Liver (tissue), 9 donors: ENCODE results near the gene BCL3. TPM values are rescaled to one million over a fixed set of nuclear protein-coding genes. Genes with fewer than 3 reads are reported as not detected.

ENCODE experiments used
- DNase-seq: peaks from one replicate; pipeline ENCODE4 v3.0.0-alpha.2; 2017; ENCODE audit warnings: low spot score
- H3K27ac ChIP-seq, 2 donors: one replicate each; pipeline ENCODE4 v1.7.0; 2013; ENCODE audit warnings: inconsistent platforms in 2 of 2, low read length in 2 of 2, control low read depth in 1 of 2, low read depth in 1 of 2, mild to moderate bottlenecking in 1 of 2
- H3K27me3 ChIP-seq, 4 donors: one replicate each; pipeline versions ENCODE4 v1.6.1 to v1.7.0; 2013; ENCODE audit warnings: low read length in 3 of 4, inconsistent platforms in 1 of 4, mild to moderate bottlenecking in 1 of 4, moderate library complexity in 1 of 4; ENCODE audit not compliant: control insufficient read depth in 4 of 4, insufficient read depth in 4 of 4
- H3K36me3 ChIP-seq, 4 donors: one replicate each; pipeline versions ENCODE4 v1.6.1 to v1.7.0; 2013; ENCODE audit warnings: low read length in 3 of 4, mild to moderate bottlenecking in 3 of 4, low read depth in 1 of 4, moderate library complexity in 1 of 4; ENCODE audit not compliant: control insufficient read depth in 4 of 4, insufficient read depth in 3 of 4
- H3K4me1 ChIP-seq, 4 donors: one replicate each; pipeline versions ENCODE4 v1.6.1 to v1.7.0; 2013; ENCODE audit warnings: low read length in 3 of 4, mild to moderate bottlenecking in 3 of 4, moderate library complexity in 1 of 4; ENCODE audit not compliant: control insufficient read depth in 4 of 4, insufficient read depth in 4 of 4
- H3K4me3 ChIP-seq, 3 donors: one replicate each; pipeline versions ENCODE4 v1.6.1 to v1.7.0; 2013; ENCODE audit warnings: low read length in 3 of 3, control low read depth in 1 of 3, low read depth in 1 of 3, mild to moderate bottlenecking in 1 of 3
- H3K9ac ChIP-seq, 2 donors: one replicate each; pipeline ENCODE4 v1.7.0; 2013; ENCODE audit warnings: low read length in 2 of 2, mild to moderate bottlenecking in 2 of 2, moderate library complexity in 2 of 2, control low read depth in 1 of 2, low read depth in 1 of 2
- H3K9me3 ChIP-seq, 4 donors: one replicate each; pipeline versions ENCODE4 v1.6.1 to v1.7.0; 2013; ENCODE audit warnings: low read length in 3 of 4; ENCODE audit not compliant: control insufficient read depth in 4 of 4
- FOXA1 ChIP-seq: IDR thresholded peaks from 2 replicates; pipeline ENCODE4 v1.6.1; 2016; ENCODE audit warnings: antibody characterized with exemption
- FOXA2 ChIP-seq: IDR thresholded peaks from 2 replicates; pipeline ENCODE4 v1.6.1; 2016; ENCODE audit warnings: antibody characterized with exemption
- GABPA ChIP-seq, 2 donors: IDR thresholded peaks in 1 of 2; conservative IDR thresholded peaks in 1 of 2; 2 replicates each; pipeline ENCODE4 v1.6.1; 2016; ENCODE audit warnings: antibody characterized with exemption in 2 of 2, mild to moderate bottlenecking in 1 of 2, moderate library complexity in 1 of 2
- HNF4A ChIP-seq, 2 donors: conservative IDR thresholded peaks; 2 replicates each; pipeline ENCODE4 v1.6.1; 2016; ENCODE audit warnings: antibody characterized with exemption in 2 of 2, mild to moderate bottlenecking in 2 of 2
- HNF4G ChIP-seq: IDR thresholded peaks from 2 replicates; pipeline ENCODE4 v1.6.1; 2016; ENCODE audit warnings: antibody characterized with exemption
- JUND ChIP-seq, 2 donors: IDR thresholded peaks; 2 replicates each; pipeline ENCODE4 v1.6.1; 2016; ENCODE audit warnings: antibody characterized with exemption in 2 of 2
- NR2F2 ChIP-seq: IDR thresholded peaks from 2 replicates; pipeline ENCODE4 v1.6.1; 2016; ENCODE audit warnings: antibody characterized with exemption
- RXRA ChIP-seq, 2 donors: IDR thresholded peaks; 2 replicates each; pipeline ENCODE4 v1.6.1; 2017 to 2018; ENCODE audit warnings: antibody characterized with exemption in 2 of 2, mild to moderate bottlenecking in 1 of 2
- SP1 ChIP-seq: IDR thresholded peaks from 2 replicates; pipeline ENCODE4 v1.6.1; 2018; ENCODE audit warnings: antibody characterized with exemption, mild to moderate bottlenecking
- TAF1 ChIP-seq: conservative IDR thresholded peaks from 2 replicates; pipeline ENCODE4 v1.6.1; 2016; ENCODE audit warnings: antibody characterized with exemption, mild to moderate bottlenecking
- YY1 ChIP-seq: IDR thresholded peaks from 2 replicates; pipeline ENCODE4 v1.6.1; 2016; ENCODE audit warnings: antibody characterized with exemption, mild to moderate bottlenecking
- WGBS: extraction: QIAGEN DNeasy Blood & Tissue Kit; methylation state at CpG from one replicate; pipeline ENCODE4 v1.1.7; 2013; 5-methylcytosine and 5-hydroxymethylcytosine counted together
- polyA plus RNA-seq, 2 donors: library from polyadenylated mRNA; stranded (reverse) in 1 of 2; unstranded in 1 of 2; fragments of 200-250 nt in 1 of 2; fragments of >200 nt in 1 of 2; fragmentation: Nextera tagmentation in 1 of 2; extraction: Ambion mirVana in 1 of 2; gene quantifications; one replicate each; pipeline versions ENCODE4 v1.2.1 to v1.2.3, GENCODE V29; 2013 to 2015
- total RNA-seq, 2 donors: library from RNA; depleted of rRNA; stranded (reverse); fragments of >200 nt; gene quantifications; one replicate each; pipeline ENCODE4 v1.2.3, GENCODE V29; 2014
- TF ChIP-seq, protein P1 (sequence below): IDR thresholded peaks from 2 replicates; pipeline ENCODE4 v1.6.1; 2016; ENCODE audit warnings: antibody characterized with exemption
- TF ChIP-seq, protein P2 (sequence below): IDR thresholded peaks from 2 replicates; pipeline ENCODE4 v1.6.1; 2016; ENCODE audit warnings: antibody characterized with exemption
- TF ChIP-seq, protein P3 (sequence below): IDR thresholded peaks from 2 replicates; pipeline ENCODE4 v1.6.1; 2016; ENCODE audit warnings: antibody characterized with exemption
- donor health status: healthy.
- donor health status: healthy.
- donor health status: healthy.
- donor health status: healthy.
- donor health status: healthy.

Gene BCL3
- total and polyA plus RNA-seq, 4 donors = 4.5 to 63.6 (median 19.7) TPM

DNA sequence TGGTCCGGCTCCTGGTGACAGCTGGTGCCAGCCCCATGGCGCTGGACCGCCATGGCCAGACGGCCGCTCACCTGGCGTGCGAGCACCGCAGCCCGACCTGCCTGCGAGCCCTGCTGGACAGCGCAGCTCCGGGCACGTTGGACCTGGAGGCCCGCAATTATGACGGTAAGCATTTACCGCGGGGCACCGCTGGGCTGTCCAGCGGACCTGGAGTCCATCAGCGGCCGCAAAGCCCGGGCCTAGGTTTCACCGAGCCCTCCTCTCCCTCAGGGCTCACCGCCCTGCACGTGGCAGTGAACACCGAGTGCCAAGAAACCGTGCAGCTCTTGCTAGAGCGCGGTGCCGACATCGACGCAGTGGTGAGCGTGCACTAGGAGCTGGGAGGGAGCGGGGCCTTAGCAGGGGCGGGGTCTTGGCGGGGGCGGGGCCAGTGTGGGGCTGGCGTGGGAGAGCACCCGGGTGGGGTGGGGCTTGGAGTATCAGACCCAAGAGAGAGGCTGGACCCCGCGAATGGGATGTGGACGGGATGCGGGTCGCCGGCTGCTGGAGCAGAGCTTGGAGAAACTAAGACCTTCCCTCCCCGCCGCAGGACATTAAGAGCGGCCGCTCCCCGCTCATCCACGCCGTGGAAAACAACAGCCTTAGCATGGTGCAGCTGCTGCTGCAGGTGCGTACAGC, 8.7 kb downstream of the BCL3 start:
- Histone ChIP-seq H3K27me3 (no peaks in the 10 kb centered on the region), H3K4me3 (no peak overlapping the region), H3K9me3 (no peaks in the 10 kb centered on the region), H3K4me1 (peaks cover 22 to 45% (median 29%) of the 10 kb centered on the region in 4 donors), H3K27ac (peak overlapping the region; percentile 85 to 92), H3K36me3 (peaks cover 27 to 40% (median 33%) of the 10 kb centered on the region in 4 donors), H3K9ac (no peak overlapping the region)
- TF ChIP-seq JUND (IDR thresholded peaks at IDR 0.05) (no peak), SP1 (no peak)
- no peak for DNase-seq
- 82% methylated on average over 53 of the region's 53 CpGs for WGBS

DNA sequence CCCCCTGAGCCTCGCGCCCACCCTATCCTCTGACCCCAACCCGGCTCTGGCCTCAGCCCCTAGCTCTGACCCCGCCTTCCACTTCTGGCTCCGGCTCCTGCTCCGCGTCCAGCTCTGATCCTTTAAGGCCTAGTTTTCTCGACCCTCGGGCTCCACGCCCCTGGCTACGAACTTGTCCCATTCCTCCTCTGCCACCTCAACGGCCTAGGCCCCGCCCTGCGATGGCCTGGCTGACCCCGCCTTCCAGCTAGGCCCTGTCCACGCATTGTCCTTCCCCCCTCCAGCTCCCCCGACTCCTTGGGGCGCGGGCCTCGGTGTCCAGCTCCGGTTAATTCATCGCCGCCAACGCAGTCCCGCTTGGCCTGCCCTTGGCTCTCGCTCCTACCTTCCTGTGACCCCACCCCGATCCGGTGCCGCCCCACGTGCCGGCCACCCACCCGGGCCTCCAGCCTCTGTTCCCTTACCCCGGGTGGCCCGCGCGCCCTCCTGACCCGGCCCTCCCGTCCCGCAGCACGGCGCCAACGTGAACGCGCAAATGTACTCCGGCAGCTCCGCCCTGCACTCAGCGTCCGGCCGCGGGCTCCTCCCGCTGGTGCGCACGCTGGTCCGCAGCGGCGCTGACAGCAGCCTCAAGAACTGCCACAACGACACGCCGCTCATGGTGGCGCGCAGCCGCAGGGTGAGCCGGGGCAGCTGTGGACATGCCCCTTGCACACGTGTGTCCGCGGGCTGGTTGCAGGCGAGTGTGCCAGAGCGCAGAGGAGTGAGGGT, 9.4 kb downstream of the BCL3 start:
- DNase-seq = peak; percentile 54
- TF ChIP-seq, protein P1, sequence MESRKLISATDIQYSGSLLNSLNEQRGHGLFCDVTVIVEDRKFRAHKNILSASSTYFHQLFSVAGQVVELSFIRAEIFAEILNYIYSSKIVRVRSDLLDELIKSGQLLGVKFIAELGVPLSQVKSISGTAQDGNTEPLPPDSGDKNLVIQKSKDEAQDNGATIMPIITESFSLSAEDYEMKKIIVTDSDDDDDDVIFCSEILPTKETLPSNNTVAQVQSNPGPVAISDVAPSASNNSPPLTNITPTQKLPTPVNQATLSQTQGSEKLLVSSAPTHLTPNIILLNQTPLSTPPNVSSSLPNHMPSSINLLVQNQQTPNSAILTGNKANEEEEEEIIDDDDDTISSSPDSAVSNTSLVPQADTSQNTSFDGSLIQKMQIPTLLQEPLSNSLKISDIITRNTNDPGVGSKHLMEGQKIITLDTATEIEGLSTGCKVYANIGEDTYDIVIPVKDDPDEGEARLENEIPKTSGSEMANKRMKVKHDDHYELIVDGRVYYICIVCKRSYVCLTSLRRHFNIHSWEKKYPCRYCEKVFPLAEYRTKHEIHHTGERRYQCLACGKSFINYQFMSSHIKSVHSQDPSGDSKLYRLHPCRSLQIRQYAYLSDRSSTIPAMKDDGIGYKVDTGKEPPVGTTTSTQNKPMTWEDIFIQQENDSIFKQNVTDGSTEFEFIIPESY = no peak
- TF ChIP-seq NR2F2 (peak; percentile 80), RXRA (IDR thresholded peaks at IDR 0.05) (peak in 1 of 2 donors; percentile 25)
- WGBS = 75% methylated on average over 68 of the region's 68 CpGs
- Histone ChIP-seq H3K4me3 (no peak overlapping the region), H3K4me1 (peaks cover 15 to 39% (median 23%) of the 10 kb centered on the region in 4 donors), H3K36me3 (peaks cover 22 to 36% (median 29%) of the 10 kb centered on the region in 4 donors), H3K9me3 (no peaks in the 10 kb centered on the region), H3K27me3 (no peaks in the 10 kb centered on the region), H3K9ac (no peak overlapping the region), H3K27ac (peak overlapping the region; percentile 48 to 63)

DNA sequence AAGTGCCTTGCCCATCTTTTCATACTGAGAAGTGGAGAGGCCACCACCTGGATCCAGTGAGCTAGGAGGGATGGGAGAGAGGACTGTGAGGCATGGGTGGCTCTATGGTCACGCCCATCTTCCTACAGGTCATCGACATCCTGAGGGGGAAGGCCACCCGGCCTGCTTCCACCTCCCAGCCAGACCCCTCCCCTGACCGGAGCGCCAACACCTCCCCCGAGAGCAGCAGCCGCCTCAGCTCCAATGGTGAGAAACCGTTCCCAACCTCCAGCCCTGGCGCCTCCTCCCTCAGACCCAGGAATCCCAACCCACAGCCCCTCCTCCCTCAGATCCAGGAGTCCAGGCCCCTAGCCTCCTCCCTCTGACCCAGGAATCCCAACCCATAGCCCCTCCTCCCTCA, 10.1 kb downstream of the BCL3 start:
- Histone ChIP-seq H3K27me3 (no peaks in the 10 kb centered on the region), H3K4me3 (no peak overlapping the region), H3K27ac (peak overlapping the region in 1 of 2 donors; percentile 63), H3K9ac (no peak overlapping the region), H3K9me3 (no peaks in the 10 kb centered on the region), H3K4me1 (peaks cover 15 to 38% (median 22%) of the 10 kb centered on the region in 4 donors), H3K36me3 (peaks cover 21 to 36% (median 29%) of the 10 kb centered on the region in 4 donors)
- TF ChIP-seq RXRA (IDR thresholded peaks at IDR 0.05) (peak in 1 of 2 donors; percentile 8), FOXA2 (no peak)
- DNase-seq = no peak
- 69% methylated on average over 9 of the region's 9 CpGs for WGBS

DNA sequence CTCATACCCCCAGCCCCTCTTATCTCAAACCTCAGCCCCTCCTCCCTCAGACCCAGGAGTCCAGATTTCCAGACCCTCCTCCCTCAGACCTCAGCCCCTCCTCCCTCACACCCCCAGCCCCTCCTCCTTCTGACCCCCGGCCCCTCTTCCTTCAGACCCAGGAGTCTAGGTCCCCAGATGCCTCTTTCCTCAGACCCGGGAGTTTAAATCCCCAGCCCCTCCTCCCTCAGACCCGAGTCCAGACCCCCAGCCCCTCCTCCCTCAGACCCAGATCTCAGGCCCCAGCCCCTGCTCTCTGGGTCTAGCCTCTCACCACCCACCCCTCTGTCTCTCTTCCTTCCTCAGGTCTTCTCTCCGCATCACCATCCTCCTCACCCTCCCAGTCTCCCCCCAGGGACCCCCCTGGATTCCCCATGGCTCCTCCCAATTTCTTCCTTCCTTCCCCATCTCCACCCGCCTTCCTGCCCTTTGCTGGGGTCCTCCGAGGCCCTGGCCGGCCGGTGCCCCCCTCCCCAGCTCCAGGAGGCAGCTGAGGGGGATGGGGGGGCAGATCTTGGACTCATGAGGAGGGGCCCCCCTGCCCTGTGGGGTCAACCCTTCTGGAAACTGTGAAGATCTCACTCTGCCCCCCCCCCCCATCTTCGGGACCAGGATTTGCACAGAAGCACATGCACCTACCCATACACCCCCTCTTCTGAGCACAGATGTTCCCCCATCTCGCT, 10.7 kb downstream of the BCL3 start:
- Histone ChIP-seq H3K36me3 (peaks cover 21 to 36% (median 29%) of the 10 kb centered on the region in 4 donors), H3K27me3 (no peaks in the 10 kb centered on the region), H3K9ac (no peak overlapping the region), H3K27ac (peak overlapping the region in 1 of 2 donors; percentile 63), H3K4me3 (no peak overlapping the region), H3K4me1 (peaks cover 15 to 33% (median 21%) of the 10 kb centered on the region in 4 donors), H3K9me3 (no peaks in the 10 kb centered on the region)
- no peak for DNase-seq
- WGBS = 85% methylated on average over 10 of the region's 10 CpGs
- TF ChIP-seq SP1 (no peak), HNF4G (no peak), FOXA2 (no peak), TAF1 (no peak), FOXA1 (no peak), GABPA (IDR thresholded peaks at IDR 0.05 in 1 of 2, conservative IDR thresholded peaks at IDR 0.05 in 1 of 2) (no peak), YY1 (no peak), HNF4A (conservative IDR thresholded peaks at IDR 0.05) (no peak), RXRA (IDR thresholded peaks at IDR 0.05) (no peak)
- TF ChIP-seq, protein P1 = no peak
- TF ChIP-seq, protein P2, sequence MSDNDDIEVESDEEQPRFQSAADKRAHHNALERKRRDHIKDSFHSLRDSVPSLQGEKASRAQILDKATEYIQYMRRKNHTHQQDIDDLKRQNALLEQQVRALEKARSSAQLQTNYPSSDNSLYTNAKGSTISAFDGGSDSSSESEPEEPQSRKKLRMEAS = no peak
- TF ChIP-seq, protein P3, sequence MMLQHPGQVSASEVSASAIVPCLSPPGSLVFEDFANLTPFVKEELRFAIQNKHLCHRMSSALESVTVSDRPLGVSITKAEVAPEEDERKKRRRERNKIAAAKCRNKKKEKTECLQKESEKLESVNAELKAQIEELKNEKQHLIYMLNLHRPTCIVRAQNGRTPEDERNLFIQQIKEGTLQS = no peak
